Subcutaneous adipose tissue (tissue), 4 donors: ENCODE data around the gene PCSK5. TPM values are rescaled to one million over a fixed set of nuclear protein-coding genes. Genes with fewer than 3 reads are reported as not detected.

Source experiments
- total RNA-seq, 4 donors: library from RNA; depleted of rRNA; stranded (reverse); fragments of >200 nt; gene quantifications; one replicate each; pipeline ENCODE4 v1.1.0, GENCODE V29; 2016
- TF ChIP-seq, protein P1 (sequence below): fragments of 450-650 bp; IDR thresholded peaks from one replicate; pipeline ENCODE4 v1.5.1; 2016; ENCODE audit warnings: low read depth, mild to moderate bottlenecking, control low read depth, antibody characterized with exemption, moderate library complexity

The PCSK5 gene
- total RNA-seq, 4 donors from 2014 or later: 18.4 to 36.4 (median 20.1) TPM

DNA sequence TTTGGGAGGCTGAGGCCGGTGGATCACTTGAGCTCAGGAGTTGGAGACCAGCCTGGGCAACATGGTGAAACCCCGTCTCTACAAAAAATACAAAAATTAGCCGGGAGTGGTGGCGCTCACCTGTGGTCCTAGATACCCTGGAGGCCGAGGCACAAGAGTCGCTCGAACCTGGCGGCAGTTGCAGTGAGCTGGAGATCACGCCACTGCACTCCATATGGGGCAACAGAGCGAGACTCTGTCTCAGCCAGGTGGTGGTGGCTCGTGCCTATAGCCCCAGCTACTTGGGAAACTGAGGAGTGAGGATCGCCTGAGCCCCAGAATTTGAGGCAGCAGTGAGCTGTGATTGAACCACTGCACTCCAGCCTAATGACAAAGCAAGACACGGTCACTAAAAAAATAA lies 506.1 kb downstream of the PCSK5 start:
- TF ChIP-seq, protein P1, sequence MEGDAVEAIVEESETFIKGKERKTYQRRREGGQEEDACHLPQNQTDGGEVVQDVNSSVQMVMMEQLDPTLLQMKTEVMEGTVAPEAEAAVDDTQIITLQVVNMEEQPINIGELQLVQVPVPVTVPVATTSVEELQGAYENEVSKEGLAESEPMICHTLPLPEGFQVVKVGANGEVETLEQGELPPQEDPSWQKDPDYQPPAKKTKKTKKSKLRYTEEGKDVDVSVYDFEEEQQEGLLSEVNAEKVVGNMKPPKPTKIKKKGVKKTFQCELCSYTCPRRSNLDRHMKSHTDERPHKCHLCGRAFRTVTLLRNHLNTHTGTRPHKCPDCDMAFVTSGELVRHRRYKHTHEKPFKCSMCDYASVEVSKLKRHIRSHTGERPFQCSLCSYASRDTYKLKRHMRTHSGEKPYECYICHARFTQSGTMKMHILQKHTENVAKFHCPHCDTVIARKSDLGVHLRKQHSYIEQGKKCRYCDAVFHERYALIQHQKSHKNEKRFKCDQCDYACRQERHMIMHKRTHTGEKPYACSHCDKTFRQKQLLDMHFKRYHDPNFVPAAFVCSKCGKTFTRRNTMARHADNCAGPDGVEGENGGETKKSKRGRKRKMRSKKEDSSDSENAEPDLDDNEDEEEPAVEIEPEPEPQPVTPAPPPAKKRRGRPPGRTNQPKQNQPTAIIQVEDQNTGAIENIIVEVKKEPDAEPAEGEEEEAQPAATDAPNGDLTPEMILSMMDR: no peak

- TF ChIP-seq, protein P1: no peak
Observed at GRCh38 chr9:76399856-76400255, 509.4 kb downstream of the PCSK5 start.

GRCh38 chr9:76400534-76401096 lies 510.1 kb downstream of the PCSK5 start:
- TF ChIP-seq, protein P1: no peak

GRCh38 chr9:76401176-76401575 lies 510.7 kb downstream of the PCSK5 start:
- TF ChIP-seq, protein P1: no peak

DNA sequence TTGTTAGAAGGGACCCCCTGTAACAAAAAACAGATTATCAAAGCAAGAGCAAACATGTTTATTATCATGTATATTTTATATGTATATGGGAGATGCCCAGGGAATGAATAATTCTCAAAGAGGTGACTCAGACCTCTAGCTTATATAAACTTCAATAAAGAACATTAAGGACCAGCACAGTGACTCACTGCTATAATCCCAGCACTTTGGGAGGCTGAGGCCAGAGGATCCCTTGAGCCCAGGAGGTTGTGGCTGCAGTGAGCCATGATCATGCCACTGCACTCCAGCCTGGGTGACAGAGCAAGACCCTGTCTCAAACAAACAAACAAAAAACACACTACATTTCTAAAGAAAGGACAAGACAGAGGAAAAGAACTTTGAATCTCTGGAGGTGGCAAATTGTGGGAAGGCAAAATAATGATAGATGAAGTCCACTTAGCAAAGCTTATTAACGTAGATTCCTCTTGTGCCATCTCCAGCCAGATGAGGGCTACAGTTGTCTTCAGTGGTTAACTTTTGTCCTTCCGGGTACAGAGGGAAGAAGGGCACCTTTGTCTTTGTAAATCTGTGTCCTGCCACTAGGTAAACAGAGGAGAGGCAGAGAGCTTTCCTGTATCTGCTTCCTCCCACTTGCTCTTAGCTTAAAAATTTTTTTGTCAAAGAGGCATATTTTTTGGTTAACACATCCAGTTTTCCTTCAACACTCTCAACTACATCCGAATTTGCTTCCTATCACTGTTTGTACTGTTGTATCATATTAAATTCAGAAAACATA lies 511.3 kb downstream of the PCSK5 start:
- TF ChIP-seq, protein P1: no peak

DNA sequence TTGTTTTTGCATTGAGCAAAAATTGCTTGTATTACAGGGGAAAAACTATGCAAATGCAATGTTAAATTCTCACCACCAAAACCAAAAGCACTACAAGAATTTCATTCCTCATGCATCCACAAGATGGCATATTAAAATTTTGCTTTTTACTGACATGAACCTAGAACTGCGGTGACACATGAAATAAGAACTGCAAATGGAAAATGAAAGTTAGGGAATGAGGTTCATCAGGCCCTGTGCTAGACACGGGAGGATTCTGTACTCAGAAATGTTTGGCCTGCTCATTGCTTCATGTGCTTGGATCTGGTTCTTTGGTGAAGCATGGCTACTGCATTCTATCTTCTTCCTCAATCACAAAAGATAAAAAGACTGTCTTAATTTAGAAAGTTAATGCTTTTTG lies 512.9 kb downstream of the PCSK5 start:
- TF ChIP-seq, protein P1: no peak

DNA sequence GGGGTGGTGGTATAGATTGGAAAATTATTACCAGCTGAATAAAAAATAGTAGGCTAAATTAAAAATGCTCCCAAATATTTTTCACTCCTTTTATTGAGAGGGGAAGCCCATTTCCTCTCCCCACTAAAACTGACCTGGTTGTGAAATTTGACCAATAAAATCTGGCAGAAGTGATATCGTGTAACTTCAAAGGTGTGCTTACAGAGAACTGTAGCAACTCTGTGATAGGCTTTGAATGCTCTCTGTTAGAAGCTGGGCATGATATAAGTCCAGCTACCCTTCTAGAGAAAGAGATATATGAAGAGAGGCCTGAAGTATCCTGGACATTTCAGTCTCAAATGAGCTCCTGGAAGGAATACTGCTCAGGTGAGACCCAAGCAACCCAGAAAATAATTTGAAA lies 513.9 kb downstream of the PCSK5 start:
- TF ChIP-seq, protein P1: no peak
